GM21381 (cell line): ENCODE data around the gene ZDHHC11.
"Not testable (repeated sequence)": the region's sequence is repeated elsewhere in the genome, so short reads cannot be mapped to it uniquely, and the experiment has no call there.

Source experiments
- ATAC-seq: cut with Tn5 transposase; IDR thresholded peaks from one replicate; pipeline ENCODE4 v1.9.1; 2021; ENCODE audit warnings: mild to moderate bottlenecking, moderate library complexity; ENCODE audit not compliant: unreplicated experiment

Gene ZDHHC11

DNA sequence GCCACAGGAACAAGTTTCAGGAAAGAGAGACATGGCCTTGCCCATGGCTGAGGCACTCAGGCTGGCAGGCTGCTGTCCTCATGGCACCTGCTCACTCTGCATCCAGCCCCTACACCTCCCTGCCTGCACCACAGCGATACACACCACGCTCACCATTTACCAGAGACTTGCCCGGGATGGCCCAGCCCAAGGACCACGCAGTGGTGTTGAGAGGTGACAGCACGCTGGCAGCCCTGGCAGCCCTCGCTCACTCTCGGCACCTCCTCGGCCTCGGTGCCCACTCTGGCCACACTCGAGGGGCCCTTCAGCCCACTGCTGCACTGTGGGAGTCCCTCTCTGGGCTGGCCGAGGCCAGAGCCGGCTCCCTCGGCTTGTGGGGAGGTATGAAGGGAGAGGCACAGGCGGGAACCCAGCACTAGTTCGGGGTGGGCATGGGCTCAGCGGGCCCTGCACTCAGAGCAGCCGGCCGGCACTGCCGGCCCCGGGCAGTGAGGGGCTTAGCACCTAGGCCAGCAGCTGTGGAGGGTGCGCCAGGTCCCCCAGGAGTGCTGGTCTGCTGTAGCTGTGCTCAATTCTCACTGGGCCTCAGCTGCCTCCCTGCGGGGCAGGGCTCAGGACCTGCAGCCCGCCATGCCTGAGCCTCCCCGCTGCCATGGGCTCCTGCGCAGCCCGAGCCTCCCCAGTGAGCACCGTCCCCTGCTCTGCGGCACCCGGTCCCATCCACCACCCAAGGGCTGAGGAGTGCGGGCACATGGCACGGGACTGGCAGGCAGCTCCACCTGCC lies 86.6 kb downstream of the ZDHHC11 start:
- no peak for ATAC-seq

DNA sequence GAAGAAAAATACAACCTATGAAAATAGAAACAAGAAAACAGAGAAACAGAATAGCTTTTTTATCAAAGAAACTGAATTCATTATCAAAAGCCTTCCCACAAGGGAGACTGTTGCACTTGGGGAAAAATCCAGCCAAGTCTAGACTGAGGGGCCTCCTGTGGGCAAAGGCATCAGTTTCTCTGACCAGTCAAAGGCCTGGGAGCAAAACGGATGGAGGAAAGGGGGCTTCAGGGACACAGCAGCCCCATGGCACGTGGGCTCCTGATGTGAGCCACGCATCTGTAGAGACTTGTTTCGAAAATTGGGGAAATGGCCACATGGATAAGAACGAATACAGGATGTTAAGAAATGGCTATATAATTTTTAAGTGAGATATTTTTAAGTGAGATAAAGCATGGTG lies 87.4 kb downstream of the ZDHHC11 start:
- no peak for ATAC-seq

DNA sequence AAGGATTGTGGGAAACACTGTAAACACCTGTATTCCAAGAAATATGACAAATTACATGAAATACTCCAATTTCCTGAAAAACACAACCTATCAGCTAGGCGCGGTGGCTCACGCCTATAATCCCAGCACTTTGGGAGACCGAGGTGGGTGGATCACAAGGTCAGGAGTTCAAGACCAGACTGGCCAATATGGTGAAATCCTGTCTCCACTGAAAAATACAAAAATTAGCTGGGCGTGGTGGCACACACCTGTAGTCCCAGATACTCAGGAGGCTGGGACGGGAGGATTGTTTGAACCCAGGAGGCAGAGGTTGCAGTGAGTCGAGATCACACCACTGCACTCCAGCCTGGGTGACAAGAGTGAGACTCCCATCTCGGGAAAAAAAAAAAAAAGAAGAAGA lies 87.8 kb downstream of the ZDHHC11 start:
- ATAC-seq: not testable (repeated sequence)

DNA sequence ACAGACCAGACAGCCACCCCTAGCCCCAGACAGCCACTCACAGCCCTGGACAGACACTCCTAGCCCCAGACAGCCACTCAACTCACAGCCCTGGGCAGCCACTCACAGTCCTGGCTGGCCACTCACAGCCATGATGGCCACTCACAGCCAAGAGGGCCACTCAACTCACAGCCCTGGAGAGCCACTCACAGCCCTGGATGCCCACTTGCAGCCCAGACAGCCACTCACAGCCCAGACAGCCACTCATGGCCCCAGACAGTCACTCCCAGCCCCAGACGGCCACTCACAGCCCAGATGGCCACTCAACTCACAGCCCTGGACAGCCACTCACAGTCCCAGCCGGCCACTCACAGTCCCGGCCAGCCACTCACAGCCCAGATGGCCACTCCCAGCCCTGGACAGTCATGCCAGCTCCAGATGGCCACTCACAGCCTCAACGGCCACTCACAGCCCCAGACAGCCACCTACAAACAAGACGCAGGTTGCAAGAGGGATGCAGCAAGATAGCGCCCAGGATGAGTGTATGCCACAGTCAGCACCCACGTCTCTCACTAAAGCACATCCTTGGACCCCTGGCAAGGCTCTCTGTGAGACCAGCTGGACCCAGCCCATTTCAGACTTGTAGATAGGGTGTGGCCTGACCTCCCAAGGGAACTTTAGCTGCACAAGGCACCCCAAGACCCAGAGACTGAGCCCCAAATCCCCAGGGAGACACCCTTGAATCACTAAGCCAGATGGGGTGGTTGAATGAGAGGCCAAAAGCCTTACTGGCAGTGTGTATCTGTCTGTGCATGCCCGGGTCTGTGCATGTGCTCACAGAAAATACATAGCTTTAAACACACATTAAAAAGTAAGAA lies 88.7 kb downstream of the ZDHHC11 start:
- ATAC-seq: no peak

DNA sequence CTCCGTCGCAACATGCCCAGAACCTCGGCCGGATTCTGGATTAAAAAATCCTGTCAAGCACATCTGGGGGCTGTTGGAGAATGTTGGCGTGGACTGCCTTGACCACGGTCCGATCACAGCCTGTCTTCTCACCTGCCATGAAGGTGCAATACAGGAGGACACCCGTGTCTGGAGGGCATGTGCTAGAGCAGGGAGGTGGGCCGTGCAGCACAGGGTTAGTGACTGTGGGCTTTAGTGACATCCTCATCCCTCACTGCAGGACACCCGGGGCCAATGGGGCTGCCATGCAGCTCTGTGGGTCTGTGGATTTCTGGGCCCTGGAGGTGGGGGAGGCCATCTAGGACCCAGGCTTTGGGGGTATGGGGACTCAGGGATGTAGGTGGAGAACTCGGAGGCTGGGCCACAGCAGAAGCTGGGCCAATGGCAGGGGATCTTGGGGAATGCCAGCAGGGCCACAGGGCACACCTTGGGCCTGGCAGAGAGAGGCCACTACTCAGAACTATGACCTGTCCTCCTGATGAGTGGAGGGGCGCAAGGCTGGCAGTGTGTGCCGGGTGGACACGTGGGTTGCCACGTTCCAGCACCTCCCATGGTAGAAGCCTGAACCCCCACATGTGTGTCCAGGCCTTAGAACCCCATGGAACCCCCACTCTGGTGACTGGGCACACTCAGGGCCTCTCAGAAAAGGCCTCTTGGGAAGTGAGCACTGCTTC lies 89.6 kb downstream of the ZDHHC11 start:
- ATAC-seq: no peak

DNA sequence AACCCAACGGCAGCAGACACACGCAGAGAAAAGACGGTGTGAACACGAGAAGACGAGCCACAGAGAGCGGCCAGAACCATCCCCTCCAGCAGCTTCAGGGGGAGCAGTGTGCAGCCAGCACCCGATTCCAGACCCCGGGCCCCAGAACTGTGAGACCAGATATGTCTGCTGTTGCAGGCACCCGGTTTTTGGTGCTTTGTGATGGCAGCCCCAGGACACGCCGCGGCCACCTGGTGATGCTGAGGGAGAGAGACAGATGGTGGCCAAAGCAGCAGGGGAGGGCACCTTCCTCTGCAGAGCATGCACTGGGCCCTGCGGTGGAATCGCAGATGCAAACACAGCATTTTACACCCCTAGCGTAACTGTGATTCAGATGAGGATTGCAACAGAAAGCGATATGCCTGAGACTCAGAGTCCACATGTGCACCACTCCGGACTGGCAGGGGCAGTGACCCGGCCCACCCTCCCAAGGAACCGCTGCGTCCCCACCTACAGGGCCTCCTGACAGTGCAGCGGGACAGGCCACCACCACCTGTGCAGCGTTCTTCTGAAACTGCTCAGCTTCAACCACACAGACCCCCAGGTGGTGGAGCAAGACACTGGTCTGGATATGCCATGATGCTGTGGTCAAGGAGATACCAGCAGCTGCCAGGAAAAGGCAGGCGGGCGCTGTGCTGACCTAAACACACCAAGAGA lies 90.3 kb downstream of the ZDHHC11 start:
- no peak for ATAC-seq

DNA sequence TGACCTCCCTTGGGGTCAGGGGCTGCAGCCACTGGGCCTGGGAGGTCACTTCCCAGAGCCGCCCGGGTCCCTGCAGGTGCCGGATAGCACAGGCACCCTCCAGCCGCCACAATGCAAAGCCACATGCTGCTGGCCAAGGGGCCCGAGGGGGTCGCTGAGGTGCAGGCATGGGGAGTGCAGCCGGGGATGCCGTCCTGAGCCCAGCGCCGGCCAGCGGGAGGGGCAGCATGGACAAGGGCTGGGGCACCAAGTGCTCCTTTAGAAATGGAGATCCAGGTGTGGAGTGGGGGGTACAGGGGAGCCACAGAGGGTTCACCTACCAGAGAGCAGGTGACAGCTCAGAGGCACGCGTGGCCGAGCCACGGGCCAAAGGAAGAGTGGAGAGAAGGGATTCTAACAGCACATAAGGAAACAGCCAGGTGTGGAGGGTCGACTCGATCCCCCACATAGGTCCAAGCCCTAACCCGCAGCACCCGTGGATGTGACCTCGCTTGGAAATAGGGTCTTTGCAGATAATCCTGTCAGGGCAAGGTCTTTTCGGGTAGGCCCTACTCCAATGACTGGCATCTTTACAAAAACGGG lies 90.9 kb downstream of the ZDHHC11 start:
- no peak for ATAC-seq

DNA sequence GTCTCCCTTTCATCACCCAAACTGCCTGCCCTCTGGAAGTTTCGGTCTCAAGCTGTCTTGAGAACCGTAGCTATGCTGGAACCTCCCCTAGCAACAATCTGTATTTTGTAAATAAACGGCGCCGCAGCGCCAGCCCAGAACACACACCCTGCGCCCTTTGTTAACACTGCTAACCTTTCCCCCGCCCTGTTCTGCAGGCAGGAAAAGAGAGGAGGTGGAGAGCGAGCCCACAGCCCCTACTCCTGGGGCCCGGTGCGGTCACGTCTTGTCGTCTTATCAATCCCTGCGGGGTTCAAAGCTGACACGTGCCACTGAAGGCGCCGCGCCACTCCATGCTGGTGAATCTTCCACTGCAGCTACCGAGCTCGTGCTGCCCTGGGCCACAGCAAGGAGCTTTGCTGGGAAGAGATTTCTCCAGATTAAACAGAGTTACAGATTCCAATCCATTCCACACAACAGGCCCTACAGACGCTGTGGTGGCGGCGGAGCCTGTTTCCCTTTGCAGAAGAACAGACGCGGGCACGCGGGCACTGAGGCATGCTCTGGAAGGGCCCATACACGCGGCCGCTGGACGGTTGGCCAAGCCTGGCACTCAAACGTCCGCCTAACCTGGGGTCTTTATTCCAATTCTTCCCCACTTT lies 91.6 kb downstream of the ZDHHC11 start:
- no peak for ATAC-seq

DNA sequence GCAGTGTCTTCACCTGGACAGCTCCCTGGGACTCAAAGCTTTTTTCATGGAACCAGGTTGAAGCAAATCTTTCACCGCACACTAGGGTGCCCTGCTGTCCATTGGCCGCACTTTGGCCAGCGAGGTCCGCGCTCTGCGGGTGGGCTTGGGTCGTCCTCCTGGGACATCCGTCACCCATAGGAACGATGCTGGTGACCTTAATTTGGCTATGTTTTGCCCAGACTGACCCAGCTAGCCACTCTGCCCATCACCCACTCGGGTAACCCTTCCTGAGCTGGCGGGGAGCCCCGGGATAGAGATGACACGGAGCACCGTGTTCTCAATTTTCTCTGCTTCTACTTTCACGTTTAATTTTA lies 92.1 kb downstream of the ZDHHC11 start:
- no peak for ATAC-seq

DNA sequence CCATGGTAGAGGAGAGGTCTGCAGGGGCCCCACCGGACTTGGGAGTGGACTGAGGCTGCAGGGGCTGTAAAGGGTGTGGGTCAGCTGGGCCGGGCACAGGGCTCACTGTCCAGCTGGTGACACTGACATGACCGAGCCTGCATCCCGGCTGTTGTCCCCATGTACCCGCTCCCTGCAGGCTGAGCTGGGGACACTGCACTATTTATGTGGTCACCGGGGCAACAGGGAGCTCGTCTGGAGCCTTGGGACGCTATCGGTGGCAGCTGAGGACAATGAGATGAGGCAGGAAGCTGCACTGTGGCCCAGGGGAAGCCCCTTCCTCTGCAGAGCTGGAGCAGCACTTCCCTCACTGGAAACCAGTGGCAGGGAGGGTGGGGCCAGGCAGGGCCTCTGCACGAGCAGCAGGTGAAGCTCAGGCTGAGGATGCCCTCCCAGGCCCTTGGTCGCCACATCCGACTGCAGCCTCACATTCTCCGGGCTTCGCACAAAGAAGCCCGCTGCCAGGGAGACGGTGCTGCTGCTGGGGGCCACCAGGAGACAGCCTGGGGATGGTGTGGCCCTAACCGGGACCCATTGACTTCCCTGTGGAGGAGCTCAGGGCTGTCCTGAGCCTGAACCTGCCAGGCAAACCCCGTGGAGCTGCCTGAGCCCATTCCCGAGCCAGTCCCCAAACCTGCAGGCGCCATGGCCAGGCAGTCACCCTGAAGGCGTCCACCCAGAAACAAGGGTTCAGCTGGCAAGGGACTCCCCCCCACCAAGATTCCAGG lies 92.7 kb downstream of the ZDHHC11 start:
- no peak for ATAC-seq

DNA sequence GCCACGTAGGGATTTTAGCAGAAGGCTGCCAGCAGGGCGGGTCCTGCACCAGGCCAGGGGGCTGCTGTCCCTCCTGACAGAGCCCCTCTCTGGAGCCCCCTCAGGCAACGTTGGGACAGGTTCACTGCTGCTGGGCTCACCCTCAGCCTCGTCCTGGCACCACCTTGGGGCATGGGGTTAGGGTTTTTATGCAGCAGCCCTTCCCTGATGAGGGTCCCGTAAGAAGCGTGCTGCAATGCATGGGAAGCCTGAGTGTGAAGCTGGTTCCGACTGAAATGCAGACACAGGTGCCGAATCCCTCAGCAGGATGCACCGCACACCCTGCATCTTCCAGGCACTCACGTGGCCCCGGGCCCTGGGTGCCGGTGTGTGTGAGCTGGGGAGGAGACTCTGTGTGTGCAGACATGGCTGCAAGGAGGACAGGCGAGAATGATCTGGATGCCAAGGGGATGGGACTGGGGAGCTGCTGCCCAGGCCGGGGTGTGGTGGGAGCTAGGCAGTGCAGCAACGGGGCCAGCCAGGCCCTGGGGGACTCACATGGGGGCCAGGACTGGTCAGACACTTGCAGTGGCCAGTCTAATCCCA lies 93.3 kb downstream of the ZDHHC11 start:
- ATAC-seq: no peak

DNA sequence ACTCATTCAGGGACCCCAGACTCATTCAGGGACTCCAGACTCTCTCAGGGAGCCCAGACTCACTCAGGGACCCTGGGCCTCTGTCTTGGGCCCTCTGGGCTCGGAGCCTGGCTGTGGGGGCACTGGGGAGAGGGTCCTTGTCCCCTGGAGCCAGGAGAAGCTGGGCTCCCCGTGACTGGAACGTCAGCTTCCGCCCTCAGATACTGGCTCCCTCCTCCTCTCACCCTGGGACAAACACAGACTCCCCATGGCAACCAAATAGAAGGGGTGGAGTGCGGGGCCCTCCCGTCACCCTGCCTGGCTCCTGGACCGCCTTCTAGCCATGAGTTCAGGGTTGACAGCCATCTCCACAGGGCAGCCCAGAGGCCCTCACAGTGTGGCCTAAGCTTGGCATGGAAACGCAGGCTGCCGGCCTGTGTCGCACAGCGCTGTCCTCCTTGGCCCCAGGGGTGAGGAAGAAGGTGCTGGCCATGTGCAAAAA lies 93.9 kb downstream of the ZDHHC11 start:
- ATAC-seq: no peak

DNA sequence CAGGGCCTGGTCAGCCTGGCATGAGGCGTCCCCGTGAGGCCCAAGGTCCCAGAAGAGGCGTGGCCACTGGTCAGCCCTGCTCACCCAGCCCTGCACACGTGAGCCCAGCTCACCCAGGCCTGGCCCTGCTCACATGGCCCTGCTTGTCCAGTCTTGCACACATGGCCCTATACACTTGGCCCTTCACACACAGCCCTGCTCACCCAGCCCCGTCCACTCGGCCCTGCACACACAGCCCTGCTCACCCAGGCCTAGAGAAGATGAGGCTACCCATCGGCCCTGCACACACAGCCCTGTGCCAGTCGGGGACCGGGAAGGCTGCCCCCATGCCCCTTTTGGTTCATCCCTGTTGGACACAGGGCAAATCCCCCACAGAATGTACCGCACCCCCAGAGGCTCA lies 94.6 kb downstream of the ZDHHC11 start:
- no peak for ATAC-seq

DNA sequence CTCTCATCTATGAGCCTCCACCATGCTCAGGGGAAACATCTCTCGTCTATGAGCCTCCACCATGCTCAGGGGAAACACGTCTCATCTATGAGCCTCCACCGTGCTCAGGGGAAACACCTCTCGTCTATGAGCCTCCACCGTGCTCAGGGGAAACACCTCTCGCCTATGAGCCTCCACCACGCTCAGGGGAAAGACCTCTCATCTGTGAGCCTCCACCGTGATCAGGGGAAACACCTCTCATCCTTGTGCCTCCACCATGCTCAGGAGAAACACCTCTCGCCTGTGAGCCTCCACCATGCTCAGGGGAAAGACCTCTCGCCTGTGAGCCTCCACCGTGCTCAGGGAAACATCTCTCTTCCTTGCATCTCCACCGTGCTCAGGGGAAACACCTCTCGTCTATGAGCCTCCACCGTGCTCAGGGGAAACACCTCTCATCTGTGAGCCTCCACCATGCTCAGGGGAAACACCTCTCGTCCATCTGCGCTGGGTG lies 96.6 kb downstream of the ZDHHC11 start:
- not testable (repeated sequence) for ATAC-seq

DNA sequence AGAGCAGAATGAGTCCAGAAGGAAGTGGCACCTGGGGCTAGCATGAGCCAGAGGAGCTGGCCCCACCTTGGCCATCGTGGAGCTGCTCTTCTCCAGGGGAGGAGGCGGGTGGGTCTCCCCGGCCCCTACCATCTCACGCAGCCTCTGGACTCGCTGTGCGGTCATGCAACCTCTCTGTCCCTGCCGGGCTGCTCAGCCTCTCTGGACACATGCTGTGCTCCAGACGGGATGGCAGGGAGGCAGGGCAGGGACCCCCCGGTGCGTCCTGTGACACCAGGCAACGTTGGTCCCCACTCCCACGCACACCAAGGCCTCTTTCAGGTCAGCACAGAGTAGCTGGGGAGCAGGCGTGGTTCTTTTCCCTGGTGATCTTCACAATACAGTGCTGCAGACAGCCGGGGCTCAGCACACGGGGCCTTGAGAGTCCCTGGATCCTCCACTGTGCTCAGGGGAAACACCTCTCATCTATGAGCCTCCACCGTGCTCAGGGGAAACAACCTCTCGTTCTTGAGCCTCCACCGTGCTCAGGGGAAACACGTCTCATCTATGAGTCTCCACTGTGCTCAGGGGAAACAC lies 97.1 kb downstream of the ZDHHC11 start:
- not testable (repeated sequence) for ATAC-seq

DNA sequence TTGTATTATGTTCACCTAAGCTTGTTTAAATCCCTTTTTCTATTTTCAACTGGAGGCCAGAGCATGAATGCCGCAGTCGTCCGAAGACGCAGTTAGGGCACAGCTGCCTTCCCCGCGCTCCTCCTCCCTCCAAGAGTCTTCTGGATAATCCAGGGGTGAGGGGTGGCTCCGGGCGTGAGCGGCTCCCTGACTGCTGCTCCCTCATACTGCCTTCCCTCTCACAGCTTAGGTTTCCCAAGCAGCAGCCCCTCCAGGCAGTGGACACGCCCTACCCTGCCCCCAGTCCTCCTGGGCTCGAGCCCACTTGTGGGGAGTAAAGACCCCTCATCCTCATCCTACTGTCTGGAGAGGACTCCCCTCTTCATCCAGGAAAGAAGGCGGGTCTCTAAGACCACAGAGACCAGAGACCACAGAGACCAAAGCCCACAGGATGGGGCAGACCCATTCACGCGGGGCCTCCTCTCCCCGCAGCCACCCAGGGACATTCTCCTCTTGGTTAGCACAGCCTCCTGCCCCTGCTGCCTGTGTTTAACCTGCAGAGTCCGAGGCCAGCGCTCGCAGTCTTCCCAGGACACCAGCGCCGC lies 98.2 kb downstream of the ZDHHC11 start:
- ATAC-seq: not testable (repeated sequence)

DNA sequence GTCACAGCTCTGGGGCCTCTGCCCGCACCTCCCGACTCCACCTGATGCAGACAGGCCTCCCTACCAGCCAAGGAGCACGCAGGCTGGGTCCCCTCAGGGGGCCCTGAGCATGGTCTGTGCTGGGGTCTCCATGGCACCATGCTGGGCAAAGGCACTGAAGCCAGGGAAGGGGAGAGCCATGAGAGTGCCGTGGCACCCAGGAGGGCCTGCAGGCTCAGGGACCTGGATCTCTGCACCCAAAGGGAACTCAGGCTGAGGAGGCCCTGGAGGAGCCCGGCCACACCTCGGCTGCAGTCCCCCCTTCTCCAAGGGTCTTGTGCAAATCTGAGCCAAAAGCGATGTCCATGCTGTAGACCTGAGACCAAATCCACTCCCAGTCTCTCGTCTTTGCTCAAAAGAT lies 98.8 kb downstream of the ZDHHC11 start:
- ATAC-seq: not testable (repeated sequence)

DNA sequence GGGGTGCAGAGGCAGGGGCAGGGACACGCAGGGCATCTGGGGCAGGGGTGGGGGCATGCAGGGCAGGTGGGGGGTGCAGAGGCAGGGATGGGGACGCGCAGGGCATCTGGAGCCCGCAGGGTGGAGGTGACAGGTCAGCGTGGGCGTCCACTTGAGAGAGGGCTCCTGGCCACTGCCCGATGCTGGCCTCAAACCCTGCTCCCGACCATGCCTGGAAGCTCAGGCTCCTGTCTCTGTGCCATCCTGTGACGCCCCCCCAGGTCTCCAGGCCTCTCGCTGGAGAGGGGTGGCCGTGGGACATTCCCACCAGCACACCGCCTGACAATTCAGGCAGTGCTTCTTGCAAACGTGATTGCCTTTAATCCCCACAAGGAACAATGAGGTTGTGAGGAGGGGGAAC lies 99.3 kb downstream of the ZDHHC11 start:
- ATAC-seq: no peak
